Stimulated activated effector memory CD8-positive, alpha-beta T cell treated with anti-CD3 and anti-CD28 coated beads, Interleukin-12 subunit alpha, Interleukin-12 subunit beta, amount 100 ng/mL, for 72 hours (primary cell): ENCODE measurements around the gene PSKH1.

Source experiments
- ATAC-seq: fragments of 150-1000 bp; cut with Tn5 transposase; 2 replicates; pipeline ENCODE4 v1.10.0; 2021
- DNase-seq, 2 donors: peaks; one replicate each; pipeline ENCODE4 v3.0.0; 2021 to 2022; ENCODE audit warnings: low spot score in 2 of 2
- H3K27ac Mint-ChIP-seq: one replicate; pipeline ENCODE4 v1.8.0; 2022; ENCODE audit warnings: mild to moderate bottlenecking, mixed read lengths
- H3K36me3 Mint-ChIP-seq: one replicate; pipeline ENCODE4 v1.8.0; 2022; ENCODE audit warnings: mild to moderate bottlenecking, mixed read lengths
- H3K4me1 Mint-ChIP-seq: one replicate; pipeline ENCODE4 v1.8.0; 2022; ENCODE audit warnings: mixed read lengths
- H3K4me3 Mint-ChIP-seq: one replicate; pipeline ENCODE4 v1.8.0; 2022; ENCODE audit warnings: mild to moderate bottlenecking, mixed read lengths
- H3K9me3 Mint-ChIP-seq: one replicate; pipeline ENCODE4 v1.8.0; 2022; ENCODE audit warnings: mixed read lengths

The PSKH1 gene

GRCh38 chr16:67943619-67944504 lies 50.8 kb downstream of the PSKH1 start, which contains the start of gene LCAT:
TSS of gene LCAT (minus strand) at chr16:67944120. CDS start at chr16:67944101, 19 bp downstream.
- no peak within 1 kb of the TSS for H3K27ac Mint-ChIP-seq
- peaks cover 36% of the 10 kb centered on the region for H3K36me3 Mint-ChIP-seq
- H3K4me3 Mint-ChIP-seq, result no peak within 1 kb of the TSS
- no peak for ATAC-seq
- no peak for DNase-seq
- peaks cover 20% of the 10 kb centered on the region for H3K4me1 Mint-ChIP-seq
- no peaks in the 10 kb centered on the region for H3K9me3 Mint-ChIP-seq

DNA sequence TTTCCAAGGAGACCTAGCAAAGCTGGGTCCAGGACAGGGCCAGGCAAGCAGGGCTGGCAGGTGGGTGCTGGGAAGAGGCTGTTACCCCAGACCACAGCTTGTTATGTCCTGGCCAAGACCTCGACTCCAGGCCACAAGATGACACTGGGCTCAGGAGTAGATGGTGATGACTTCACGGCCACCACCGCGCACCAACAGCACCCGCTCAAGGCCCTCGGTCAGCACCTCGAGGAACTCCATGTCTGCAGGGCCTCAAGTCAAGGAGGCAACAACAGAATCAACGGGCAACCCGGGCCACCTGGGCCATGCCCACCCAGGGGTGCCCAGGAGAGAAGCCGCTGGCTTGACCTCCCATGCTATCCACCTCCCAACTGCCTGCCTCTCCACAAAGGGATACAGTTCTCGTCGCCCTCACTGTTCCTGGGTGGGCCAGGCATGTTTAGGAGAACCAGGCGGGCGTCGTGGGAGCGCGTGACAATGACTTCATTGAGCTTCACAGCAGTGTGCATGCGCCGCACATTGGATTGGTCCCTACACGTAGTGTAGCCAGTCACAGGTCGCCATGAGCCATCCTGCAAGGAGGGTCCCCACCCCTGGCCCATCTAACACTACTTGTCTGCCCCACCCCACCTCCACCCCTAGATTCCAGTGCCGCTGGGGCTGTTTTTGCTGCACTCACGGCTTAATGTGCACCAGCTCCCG lies 51.8 kb downstream of the PSKH1 start:
- Mint-ChIP-seq H3K27ac (no peak overlapping the region), H3K4me1 (peaks cover 17% of the 10 kb centered on the region), H3K9me3 (no peaks in the 10 kb centered on the region), H3K36me3 (peaks cover 27% of the 10 kb centered on the region), H3K4me3 (no peak overlapping the region)
- DNase-seq (no peak), ATAC-seq (no peak)

DNA sequence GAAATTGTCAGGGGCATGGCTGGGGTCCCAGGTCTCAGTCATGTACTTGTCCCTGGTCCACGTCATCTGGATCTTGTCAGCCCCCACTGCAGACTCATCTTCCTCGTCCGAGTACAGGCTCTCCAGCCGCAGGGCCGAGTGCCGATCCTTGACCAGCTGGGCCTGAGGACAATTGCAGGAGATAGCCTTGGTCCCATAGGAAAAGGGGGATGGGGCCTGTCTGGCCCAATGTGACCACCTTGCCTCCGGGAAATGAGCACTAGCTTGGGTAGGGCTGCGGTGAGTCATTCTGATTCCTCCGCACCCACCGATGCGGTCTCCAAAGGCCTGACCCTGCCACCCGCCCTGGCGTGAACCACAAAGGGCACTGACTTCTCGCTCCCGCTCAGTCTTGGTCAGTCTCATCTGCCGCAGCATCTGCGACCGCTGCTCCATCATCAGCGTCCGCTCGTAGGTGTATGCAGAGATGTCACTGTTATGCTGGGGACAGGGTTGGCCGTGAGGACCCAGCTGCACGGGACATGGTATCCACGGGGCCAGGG lies 52.4 kb downstream of the PSKH1 start:
- DNase-seq (no peak), ATAC-seq (no peak)
- Mint-ChIP-seq H3K9me3 (no peaks in the 10 kb centered on the region), H3K4me3 (no peak overlapping the region), H3K27ac (no peak overlapping the region), H3K36me3 (peaks cover 33% of the 10 kb centered on the region), H3K4me1 (peaks cover 12% of the 10 kb centered on the region)

- no peak for ATAC-seq
- Mint-ChIP-seq H3K4me3 (no peak overlapping the region), H3K36me3 (peaks cover 39% of the 10 kb centered on the region), H3K4me1 (peaks cover 12% of the 10 kb centered on the region), H3K9me3 (no peaks in the 10 kb centered on the region), H3K27ac (no peak overlapping the region)
- no peak for DNase-seq
These were observed 53.1 kb downstream of the PSKH1 start for GRCh38 chr16:67946128-67946569.

- no peaks in the 10 kb centered on the region for H3K9me3 Mint-ChIP-seq
- no peak for ATAC-seq
- H3K36me3 Mint-ChIP-seq, result peaks cover 38% of the 10 kb centered on the region
- DNase-seq, result no peak
- H3K4me1 Mint-ChIP-seq, result peaks cover 4% of the 10 kb centered on the region
- no peak overlapping the region for H3K4me3 Mint-ChIP-seq
- no peak overlapping the region for H3K27ac Mint-ChIP-seq
These were observed 54.0 kb downstream of the PSKH1 start for GRCh38 chr16:67946966-67947558.

DNA sequence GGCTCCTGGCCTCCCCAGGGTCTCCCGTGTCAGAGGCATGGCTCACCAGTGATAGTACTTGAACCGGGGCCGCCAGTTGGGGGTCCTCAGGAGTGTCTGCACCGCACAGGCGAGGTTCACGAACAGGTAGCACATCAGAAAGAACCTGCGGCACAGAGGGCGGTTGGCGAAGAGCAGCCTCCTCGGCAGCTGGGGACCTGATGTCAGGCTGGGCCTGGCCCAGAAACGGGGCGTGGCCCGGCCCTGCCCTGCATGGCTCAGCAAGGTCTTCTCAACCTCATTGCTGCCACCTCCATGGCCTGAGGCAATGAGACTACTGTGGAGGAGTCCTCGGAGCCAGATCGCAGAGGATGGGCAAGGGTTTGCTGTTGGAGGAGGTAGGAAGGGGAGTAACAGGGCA lies 55.0 kb downstream of the PSKH1 start:
- Mint-ChIP-seq H3K4me1 (no peaks in the 10 kb centered on the region), H3K9me3 (no peaks in the 10 kb centered on the region), H3K36me3 (peaks cover 34% of the 10 kb centered on the region), H3K4me3 (no peak overlapping the region), H3K27ac (peak overlapping the region; percentile 10)
- DNase-seq (no peak), ATAC-seq (no peak)

DNA sequence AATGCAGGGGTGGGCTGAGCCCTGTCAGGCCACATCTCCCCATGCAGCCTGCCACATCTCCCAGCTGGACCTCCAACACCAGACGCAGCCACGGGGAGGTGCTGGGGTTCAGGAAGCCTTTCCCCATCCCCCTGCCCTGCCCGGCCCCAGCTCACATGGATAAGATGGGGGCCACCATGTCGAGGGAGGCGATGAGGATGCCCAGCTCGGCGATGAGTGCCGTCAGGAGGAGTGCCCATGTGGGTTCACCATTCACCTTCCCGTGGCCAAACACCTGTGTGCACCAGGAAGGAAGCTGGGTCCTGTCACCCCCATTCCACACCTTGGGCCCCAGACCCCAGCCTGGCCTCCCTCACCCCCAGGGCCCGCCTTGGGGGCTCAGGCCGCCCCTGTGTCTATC lies 56.6 kb downstream of the PSKH1 start:
- H3K36me3 Mint-ChIP-seq, result peaks cover 31% of the 10 kb centered on the region
- no peak overlapping the region for H3K4me3 Mint-ChIP-seq
- H3K9me3 Mint-ChIP-seq, result no peaks in the 10 kb centered on the region
- H3K4me1 Mint-ChIP-seq, result no peaks in the 10 kb centered on the region
- H3K27ac Mint-ChIP-seq, result no peak overlapping the region
- ATAC-seq, result no peak
- DNase-seq, result no peak

- no peak for ATAC-seq
- H3K4me1 Mint-ChIP-seq, result no peaks in the 10 kb centered on the region
- H3K36me3 Mint-ChIP-seq, result peaks cover 24% of the 10 kb centered on the region
- H3K4me3 Mint-ChIP-seq, result no peak overlapping the region
- H3K27ac Mint-ChIP-seq, result peak overlapping the region; percentile 10
- H3K9me3 Mint-ChIP-seq, result no peaks in the 10 kb centered on the region
- DNase-seq, result no peak
These were observed 57.3 kb downstream of the PSKH1 start for GRCh38 chr16:67950335-67950843.

DNA sequence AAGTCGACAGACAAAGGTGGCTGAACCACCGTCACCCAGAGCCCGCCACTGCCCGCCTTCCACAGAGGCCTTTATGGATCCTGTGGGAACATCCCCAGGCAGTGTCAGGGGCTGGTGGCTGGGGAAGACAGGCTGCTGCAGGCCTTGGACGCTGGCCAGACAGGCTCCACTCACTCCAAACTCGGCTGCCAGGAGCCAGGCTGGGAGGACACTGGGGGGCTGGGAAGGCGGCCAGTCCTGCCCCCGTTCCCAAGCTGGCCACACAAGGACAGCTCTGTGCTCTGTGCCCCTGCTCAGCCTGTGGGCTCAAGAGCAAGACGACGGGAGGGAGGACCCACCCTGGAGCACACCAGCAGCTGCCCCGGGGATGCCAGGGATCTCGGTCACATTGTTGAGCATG lies 58.4 kb downstream of the PSKH1 start:
- Mint-ChIP-seq H3K36me3 (peaks cover 20% of the 10 kb centered on the region), H3K4me3 (no peak overlapping the region), H3K4me1 (no peaks in the 10 kb centered on the region), H3K27ac (no peak overlapping the region), H3K9me3 (no peaks in the 10 kb centered on the region)
- DNase-seq (no peak), ATAC-seq (no peak)

DNA sequence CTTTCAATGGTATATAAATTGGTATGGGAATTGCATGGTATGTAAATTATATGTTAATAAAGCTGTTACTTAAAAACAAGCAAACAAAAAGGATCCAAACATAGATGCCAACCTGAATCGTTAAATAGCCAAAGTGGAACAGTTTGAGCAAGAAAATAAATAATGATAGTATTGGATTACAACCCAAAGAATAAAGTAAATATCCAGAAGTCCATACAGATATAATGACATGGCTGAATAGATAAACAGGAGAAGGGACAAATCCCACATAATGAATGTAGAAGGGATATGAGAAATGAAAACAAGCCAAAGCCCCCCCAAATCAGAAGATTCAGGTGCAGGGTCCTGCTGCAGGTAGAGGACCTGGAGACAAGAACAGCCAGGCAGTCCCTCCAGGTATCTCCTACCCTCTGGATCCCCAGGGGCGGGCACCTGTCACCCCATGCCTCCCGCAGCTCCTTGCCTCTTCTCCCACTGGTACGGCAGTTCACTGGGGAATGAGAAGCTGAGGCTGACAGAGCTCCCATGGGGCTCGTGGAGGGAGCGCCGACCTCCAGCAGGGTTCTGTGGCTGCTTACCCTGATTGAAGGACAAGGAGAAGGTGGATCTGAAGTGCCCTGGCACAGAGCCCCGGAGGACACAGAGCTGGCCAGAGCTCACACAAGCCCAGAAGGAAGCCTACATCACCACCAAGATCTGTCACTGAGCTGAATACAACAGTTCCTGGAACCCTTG lies 60.8 kb downstream of the PSKH1 start:
- H3K27ac Mint-ChIP-seq, result peak overlapping the region; percentile 54
- no peak for ATAC-seq

DNA sequence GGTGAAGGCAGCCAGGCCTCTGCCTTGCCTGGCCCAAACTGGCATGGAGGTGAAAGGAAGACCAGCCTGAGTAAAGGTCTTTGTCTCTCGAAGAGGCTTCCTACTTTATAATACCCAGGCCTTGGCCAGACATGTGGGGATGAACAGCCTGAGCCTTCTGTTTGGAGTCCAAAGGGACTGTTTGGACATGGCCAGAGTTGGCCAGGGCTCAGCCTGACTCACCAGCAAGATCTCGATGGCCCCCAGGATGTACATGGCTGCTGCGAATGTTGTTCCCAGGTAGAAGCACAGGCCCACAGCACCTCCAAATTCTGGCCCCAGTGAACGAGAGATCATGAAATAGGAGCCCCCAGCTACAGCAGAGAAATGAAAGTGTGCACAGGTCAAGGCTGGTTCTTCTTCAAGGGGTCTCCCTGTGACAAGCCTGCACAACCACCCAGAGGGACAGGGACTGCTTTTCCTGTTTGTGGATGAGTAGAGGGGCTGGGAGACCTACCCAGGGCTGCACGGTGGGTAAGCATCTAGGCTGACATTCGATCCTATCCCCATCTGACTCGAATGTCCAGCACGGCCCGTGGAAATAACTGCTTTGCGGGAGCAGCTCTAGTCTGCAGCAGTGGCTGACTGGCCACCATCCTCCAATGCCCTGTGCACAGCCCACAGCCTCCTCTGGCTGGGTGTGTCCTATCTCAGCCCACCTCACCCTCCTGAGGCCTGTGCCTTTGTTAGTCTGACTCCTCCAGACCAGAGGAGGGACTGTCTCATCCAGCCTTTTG lies 61.6 kb downstream of the PSKH1 start:
- Mint-ChIP-seq H3K4me1 (no peaks in the 10 kb centered on the region), H3K36me3 (peaks cover 17% of the 10 kb centered on the region), H3K9me3 (no peaks in the 10 kb centered on the region), H3K27ac (peak overlapping the region; percentile 54), H3K4me3 (no peak overlapping the region)
- DNase-seq, result no peak
- ATAC-seq, result peak; percentile 5

More for the DNA sequence above, 60.8 kb downstream of the PSKH1 start:
- Mint-ChIP-seq H3K4me3 (no peak overlapping the region), H3K4me1 (no peaks in the 10 kb centered on the region), H3K36me3 (peaks cover 17% of the 10 kb centered on the region), H3K9me3 (no peaks in the 10 kb centered on the region)
- no peak for DNase-seq

DNA sequence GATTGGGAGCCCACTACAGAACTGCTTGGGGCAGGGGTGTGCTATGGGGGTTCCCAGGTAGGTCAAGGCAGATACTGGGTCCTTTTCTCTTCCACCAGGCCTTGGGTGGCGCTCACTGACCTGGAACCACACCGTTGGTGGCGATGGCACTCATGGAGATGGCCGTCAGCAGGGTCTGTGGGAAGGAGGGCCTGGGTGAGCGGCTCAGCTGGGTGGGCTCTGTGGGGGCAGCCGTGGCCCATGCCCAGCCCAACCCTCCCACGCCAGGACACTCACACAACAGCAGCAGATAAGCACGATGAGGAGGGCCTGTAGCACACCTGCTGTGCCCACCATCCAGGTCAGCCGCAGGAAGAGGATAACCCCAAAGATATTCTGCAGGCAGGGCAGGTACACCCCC lies 64.6 kb downstream of the PSKH1 start:
- Mint-ChIP-seq H3K4me1 (no peaks in the 10 kb centered on the region), H3K4me3 (no peak overlapping the region), H3K36me3 (peaks cover 29% of the 10 kb centered on the region), H3K27ac (no peak overlapping the region), H3K9me3 (no peaks in the 10 kb centered on the region)
- DNase-seq (no peak), ATAC-seq (no peak)

GRCh38 chr16:67959536-67960329 lies 66.7 kb downstream of the PSKH1 start:
- Mint-ChIP-seq H3K4me3 (no peak overlapping the region), H3K36me3 (peaks cover 30% of the 10 kb centered on the region), H3K4me1 (peaks cover 4% of the 10 kb centered on the region), H3K9me3 (no peaks in the 10 kb centered on the region), H3K27ac (peak overlapping the region; percentile 60)
- DNase-seq (no peak), ATAC-seq (no peak)
